SK-N-SH (cell line): Measurements from ENCODE around the gene POLD3.

Experiments used
- CTCF ChIP-seq: fragments of 200-600 bp; sonication (generic); IDR thresholded peaks from 2 replicates; pipeline ENCODE4 v1.6.1; 2017; ENCODE audit warnings: antibody characterized with exemption, mild to moderate bottlenecking, moderate library complexity
- EZH2phosphoT487 ChIP-seq: fragments of 200-600 bp; sonication (generic); IDR thresholded peaks from 2 replicates; pipeline ENCODE4 v1.6.1; 2017; ENCODE audit warnings: low read depth, mixed run types, mild to moderate bottlenecking, antibody characterized with exemption, moderate library complexity, borderline replicate concordance
- JUND ChIP-seq: IDR thresholded peaks from 2 replicates; pipeline ENCODE4 v1.4.0; 2012
- POLR2AphosphoS5 ChIP-seq: IDR thresholded peaks from 2 replicates; pipeline ENCODE4 v1.6.1; 2012; ENCODE audit warnings: low read depth, low read length
- TAF1 ChIP-seq: IDR thresholded peaks from 2 replicates; pipeline ENCODE4 v1.6.1; 2012; ENCODE audit warnings: low read depth, mild to moderate bottlenecking, low read length, moderate library complexity, borderline replicate concordance
- USF2 ChIP-seq: fragments of 150-350 bp; IDR thresholded peaks from 2 replicates; pipeline ENCODE4 v1.6.1; 2017; ENCODE audit warnings: antibody characterized with exemption, low read length, low read depth, borderline replicate concordance
- YY1 ChIP-seq: IDR thresholded peaks from 2 replicates; pipeline ENCODE4 v1.4.0; 2012; ENCODE audit warnings: low read depth, mild to moderate bottlenecking
- TF ChIP-seq, protein P1 (sequence below): IDR thresholded peaks from 2 replicates; pipeline ENCODE4 v1.4.0; 2012; ENCODE audit warnings: low read depth, borderline replicate concordance

GRCh38 chr11:74627381-74627780 lies 35.0 kb downstream of the POLD3 start:
- TF ChIP-seq TAF1 (no peak), CTCF (no peak), EZH2phosphoT487 (no peak), POLR2AphosphoS5 (no peak), JUND (no peak), YY1 (no peak), USF2 (no peak)
- TF ChIP-seq, protein P1, sequence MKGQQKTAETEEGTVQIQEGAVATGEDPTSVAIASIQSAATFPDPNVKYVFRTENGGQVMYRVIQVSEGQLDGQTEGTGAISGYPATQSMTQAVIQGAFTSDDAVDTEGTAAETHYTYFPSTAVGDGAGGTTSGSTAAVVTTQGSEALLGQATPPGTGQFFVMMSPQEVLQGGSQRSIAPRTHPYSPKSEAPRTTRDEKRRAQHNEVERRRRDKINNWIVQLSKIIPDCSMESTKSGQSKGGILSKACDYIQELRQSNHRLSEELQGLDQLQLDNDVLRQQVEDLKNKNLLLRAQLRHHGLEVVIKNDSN = no peak
